Panc1 (cell line): ENCODE results near the gene TRABD2B.

Experiments used
- POLR2AphosphoS5 ChIP-seq: IDR thresholded peaks from 2 replicates; pipeline ENCODE4 v1.6.1; 2012; ENCODE audit warnings: mild to moderate bottlenecking, low read depth, low read length, moderate library complexity
- SIN3A ChIP-seq: IDR thresholded peaks from 2 replicates; pipeline ENCODE4 v1.6.1; 2012; ENCODE audit warnings: low read depth, mild to moderate bottlenecking, low read length, moderate library complexity, borderline replicate concordance; ENCODE audit not compliant: insufficient read depth
- TF ChIP-seq, protein P1 (sequence below): fragments of 450-650 bp; IDR thresholded peaks from 2 replicates; pipeline ENCODE4 v1.5.1; 2017; ENCODE audit warnings: mild to moderate bottlenecking

DNA sequence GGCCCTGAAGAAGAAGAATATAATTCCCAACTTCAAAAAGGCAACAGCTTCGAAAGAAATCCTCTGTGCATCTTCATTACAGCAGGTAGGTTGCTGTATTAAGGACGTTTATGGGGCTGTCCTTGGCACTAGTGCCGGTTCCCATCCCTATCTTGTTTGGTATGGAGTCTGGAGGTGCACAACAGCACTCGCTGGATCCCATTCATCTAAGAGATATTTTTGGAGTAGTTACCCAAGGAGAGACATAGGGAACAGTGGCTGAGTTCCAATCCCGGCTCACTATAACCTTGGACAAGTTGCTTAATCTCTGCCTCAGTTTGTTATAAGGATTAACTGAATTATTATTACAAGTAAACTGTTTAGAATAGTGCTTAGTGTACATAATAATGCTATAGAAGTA is 106.4 kb downstream of the TRABD2B start:
- TF ChIP-seq, protein P1, sequence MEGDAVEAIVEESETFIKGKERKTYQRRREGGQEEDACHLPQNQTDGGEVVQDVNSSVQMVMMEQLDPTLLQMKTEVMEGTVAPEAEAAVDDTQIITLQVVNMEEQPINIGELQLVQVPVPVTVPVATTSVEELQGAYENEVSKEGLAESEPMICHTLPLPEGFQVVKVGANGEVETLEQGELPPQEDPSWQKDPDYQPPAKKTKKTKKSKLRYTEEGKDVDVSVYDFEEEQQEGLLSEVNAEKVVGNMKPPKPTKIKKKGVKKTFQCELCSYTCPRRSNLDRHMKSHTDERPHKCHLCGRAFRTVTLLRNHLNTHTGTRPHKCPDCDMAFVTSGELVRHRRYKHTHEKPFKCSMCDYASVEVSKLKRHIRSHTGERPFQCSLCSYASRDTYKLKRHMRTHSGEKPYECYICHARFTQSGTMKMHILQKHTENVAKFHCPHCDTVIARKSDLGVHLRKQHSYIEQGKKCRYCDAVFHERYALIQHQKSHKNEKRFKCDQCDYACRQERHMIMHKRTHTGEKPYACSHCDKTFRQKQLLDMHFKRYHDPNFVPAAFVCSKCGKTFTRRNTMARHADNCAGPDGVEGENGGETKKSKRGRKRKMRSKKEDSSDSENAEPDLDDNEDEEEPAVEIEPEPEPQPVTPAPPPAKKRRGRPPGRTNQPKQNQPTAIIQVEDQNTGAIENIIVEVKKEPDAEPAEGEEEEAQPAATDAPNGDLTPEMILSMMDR: no peak
- TF ChIP-seq SIN3A (no peak), POLR2AphosphoS5 (no peak)
